Measurements from ENCODE around the gene TDRD10. TPM values are rescaled to one million over a fixed set of nuclear protein-coding genes. Genes with fewer than 3 reads are reported as not detected.
"Not testable (repeated sequence)": the region's sequence is repeated elsewhere in the genome, so short reads cannot be mapped to it uniquely, and the experiment has no call there.

TDRD10 gene
- total and polyA plus RNA-seq, 8 donors, result 0.18 to 4.1 (median 1.4) TPM; not detected in 2

DNA sequence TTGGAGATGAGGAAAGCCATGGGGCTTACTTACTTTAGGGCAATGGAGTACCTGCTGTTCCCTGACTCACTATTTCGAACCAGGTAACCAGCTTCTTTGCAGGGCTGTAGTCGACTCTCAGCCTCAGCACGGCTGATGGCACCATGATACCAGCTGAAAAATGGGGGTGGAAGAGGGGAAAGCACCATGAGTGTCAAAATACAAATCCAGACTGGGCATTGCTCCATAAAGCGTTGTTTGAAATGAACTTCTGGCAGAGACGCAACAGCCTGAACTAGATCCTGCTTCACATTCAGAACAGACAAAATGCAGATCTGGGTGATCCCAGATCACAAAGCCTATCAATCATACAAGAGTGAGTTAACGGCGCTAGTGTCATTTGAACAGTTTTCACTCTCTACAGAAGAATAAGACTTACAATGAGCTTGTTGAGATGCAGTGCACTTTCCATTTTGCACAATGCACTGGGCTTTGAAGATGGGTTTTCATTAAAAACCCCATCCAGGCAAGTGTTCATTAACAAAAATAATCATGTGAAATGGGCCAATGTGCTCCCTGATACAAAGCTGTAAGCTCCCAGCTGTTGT is 16.0 kb upstream of the TDRD10 start:
- peak in 1 of 2 donors; percentile 9 for DNase-seq
- WGBS, 5 donors, result 57 to 72% (median 66%) methylated on average over 7 of the region's 7 CpGs
- Histone ChIP-seq H3K4me3 (no peak overlapping the region), H3K4me1 (peaks cover 0 to 22% (median 16%) of the 10 kb centered on the region in 4 donors), H3K27me3 (peaks cover 0 to 4% (median 0%) of the 10 kb centered on the region in 3 donors), H3K36me3 (peaks cover 0 to 6% (median 0%) of the 10 kb centered on the region in 4 donors), H3K27ac (peak overlapping the region in 2 of 5 donors; percentile 22 to 36), H3K9me3 (no peaks in the 10 kb centered on the region)
- intact Hi-C loops (cut with DNase I; ENCODE audit: low total_unique reads), result loop anchor here (10.0 kb wide), 1 partner anchor 389 kb away; the partner anchor contains the start of gene KCNN3
- TF ChIP-seq EP300 (IDR thresholded peaks at IDR 0.05) (no peak), POLR2AphosphoS5 (IDR thresholded peaks at IDR 0.05) (no peak), POLR2A (IDR thresholded peaks at IDR 0.05) (no peak)
- TF ChIP-seq, protein P1, sequence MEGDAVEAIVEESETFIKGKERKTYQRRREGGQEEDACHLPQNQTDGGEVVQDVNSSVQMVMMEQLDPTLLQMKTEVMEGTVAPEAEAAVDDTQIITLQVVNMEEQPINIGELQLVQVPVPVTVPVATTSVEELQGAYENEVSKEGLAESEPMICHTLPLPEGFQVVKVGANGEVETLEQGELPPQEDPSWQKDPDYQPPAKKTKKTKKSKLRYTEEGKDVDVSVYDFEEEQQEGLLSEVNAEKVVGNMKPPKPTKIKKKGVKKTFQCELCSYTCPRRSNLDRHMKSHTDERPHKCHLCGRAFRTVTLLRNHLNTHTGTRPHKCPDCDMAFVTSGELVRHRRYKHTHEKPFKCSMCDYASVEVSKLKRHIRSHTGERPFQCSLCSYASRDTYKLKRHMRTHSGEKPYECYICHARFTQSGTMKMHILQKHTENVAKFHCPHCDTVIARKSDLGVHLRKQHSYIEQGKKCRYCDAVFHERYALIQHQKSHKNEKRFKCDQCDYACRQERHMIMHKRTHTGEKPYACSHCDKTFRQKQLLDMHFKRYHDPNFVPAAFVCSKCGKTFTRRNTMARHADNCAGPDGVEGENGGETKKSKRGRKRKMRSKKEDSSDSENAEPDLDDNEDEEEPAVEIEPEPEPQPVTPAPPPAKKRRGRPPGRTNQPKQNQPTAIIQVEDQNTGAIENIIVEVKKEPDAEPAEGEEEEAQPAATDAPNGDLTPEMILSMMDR (IDR thresholded peaks at IDR 0.05), result no peak

DNA sequence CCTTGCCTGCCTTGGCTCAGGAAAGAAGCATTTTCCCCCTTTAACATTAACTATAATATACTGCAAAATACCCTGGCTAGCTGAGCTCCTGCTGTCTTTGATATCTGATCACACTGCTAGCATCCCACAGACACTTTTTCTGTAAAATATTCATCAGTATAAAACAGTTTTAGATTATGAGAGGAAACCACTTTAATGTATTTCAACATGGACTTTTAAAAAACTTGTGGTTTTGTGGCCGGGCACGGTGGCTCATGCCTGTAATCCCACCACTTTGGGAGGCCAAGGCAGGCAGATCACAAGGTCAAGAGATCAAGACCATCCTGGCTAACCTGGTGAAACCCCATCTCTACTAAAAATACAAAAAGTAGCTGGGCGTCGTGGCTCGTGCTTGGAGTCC is 15.3 kb upstream of the TDRD10 start:
- intact Hi-C loops (cut with DNase I; ENCODE audit: low total_unique reads), result loop anchor here (10.0 kb wide), 1 partner anchor 388 kb away; the partner anchor contains the start of gene KCNN3
- H3K9me3 ChIP-seq, H3K4me3 ChIP-seq, H3K36me3 ChIP-seq, DNase-seq: not testable (repeated sequence)
- H3K27me3 ChIP-seq, result peaks cover 0 to 11% (median 0%) of the 10 kb centered on the region in 3 donors
- 65 to 77% (median 72%) methylated on average over 5 of the region's 5 CpGs for WGBS, 5 donors
- peaks cover 0 to 22% (median 16%) of the 10 kb centered on the region in 4 donors for H3K4me1 ChIP-seq
- H3K27ac ChIP-seq, result peak overlapping the region in 1 of 5 donors; percentile 36

DNA sequence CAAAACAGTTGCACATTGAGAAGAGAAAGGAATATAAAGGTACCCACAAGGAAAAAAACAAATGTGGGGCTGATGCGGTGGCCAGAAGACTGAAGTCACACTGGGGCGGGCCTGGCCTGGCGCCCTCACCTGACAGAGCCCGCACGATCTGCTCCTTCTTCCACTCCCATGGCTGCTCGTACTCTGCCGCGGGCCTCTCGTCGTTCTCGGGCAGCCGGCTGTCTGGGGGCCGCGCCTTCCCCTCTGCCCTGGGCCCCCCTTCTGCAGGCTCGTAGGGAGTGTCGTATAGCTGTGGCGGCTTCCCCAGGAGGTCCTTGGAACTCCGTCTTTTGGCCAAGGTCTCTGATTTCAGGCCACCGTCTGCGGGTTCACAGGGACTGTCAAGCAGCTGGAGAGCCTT is 13.1 kb upstream of the TDRD10 start:
- Histone ChIP-seq H3K9me3 (no peaks in the 10 kb centered on the region), H3K4me1 (peaks cover 0 to 30% (median 18%) of the 10 kb centered on the region in 4 donors), H3K27ac (no peak overlapping the region), H3K27me3 (peaks cover 0 to 11% (median 0%) of the 10 kb centered on the region in 3 donors), H3K36me3 (peaks cover 0 to 3% (median 0%) of the 10 kb centered on the region in 4 donors), H3K4me3 (no peak overlapping the region)
- 50 to 67% (median 60%) methylated on average over 19 to 20 of the region's 20 CpGs for WGBS, 5 donors
- intact Hi-C loops (cut with DNase I; ENCODE audit: low total_unique reads), result loop anchor here (10.0 kb wide), 1 partner anchor 386 kb away; the partner anchor contains the start of gene KCNN3
- TF ChIP-seq, protein P1 (IDR thresholded peaks at IDR 0.05), result no peak
- TF ChIP-seq POLR2A (IDR thresholded peaks at IDR 0.05) (no peak), EP300 (IDR thresholded peaks at IDR 0.05) (no peak), POLR2AphosphoS5 (IDR thresholded peaks at IDR 0.05) (no peak)
- peak in 1 of 2 donors; percentile 15 for DNase-seq

DNA sequence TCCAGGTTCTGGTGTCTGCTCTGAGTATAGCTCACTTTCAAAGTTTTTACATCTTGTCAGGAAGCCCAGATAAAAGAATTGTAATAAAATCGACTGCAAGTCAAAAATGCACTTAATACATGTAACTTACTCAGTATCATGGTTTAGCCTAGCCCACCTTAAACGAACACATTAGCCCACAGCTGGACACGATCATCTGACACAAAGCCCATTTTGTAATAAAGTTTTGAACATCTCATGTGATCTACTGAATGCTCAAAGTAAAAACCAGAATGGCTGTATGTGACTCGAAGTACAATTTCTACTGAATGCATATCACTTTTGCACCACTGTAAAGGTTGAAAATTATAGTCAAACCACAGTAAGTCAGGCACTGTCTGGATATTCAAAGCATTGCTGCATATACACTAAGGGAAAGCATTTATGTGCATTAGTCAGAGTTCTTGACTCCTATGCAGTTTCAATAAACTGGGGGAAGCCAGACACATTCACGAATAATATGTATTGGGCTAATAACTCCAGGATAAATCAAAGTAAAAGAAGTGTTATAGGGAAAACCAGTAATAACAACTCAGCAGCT is 12.2 kb upstream of the TDRD10 start:
- H3K9me3 ChIP-seq, result no peaks in the 10 kb centered on the region
- 62 to 78% (median 74%) methylated on average over 5 of the region's 5 CpGs for WGBS, 5 donors
- TF ChIP-seq, protein P1 (IDR thresholded peaks at IDR 0.05), result no peak
- no peak for TF ChIP-seq POLR2AphosphoS5 (IDR thresholded peaks at IDR 0.05)
- no peak for TF ChIP-seq EP300 (IDR thresholded peaks at IDR 0.05)
- no peak for TF ChIP-seq POLR2A (IDR thresholded peaks at IDR 0.05)
- H3K27me3 ChIP-seq, result peaks cover 0 to 11% (median 0%) of the 10 kb centered on the region in 3 donors
- no peak overlapping the region for H3K4me3 ChIP-seq
- H3K36me3 ChIP-seq, result peaks cover 0 to 3% (median 0%) of the 10 kb centered on the region in 4 donors
- H3K4me1 ChIP-seq, result peaks cover 0 to 25% (median 14%) of the 10 kb centered on the region in 4 donors
- DNase-seq, result no peak
- H3K27ac ChIP-seq, result peak overlapping the region in 1 of 5 donors; percentile 23
- intact Hi-C loops (cut with DNase I; ENCODE audit: low total_unique reads), result loop anchor here (10.0 kb wide), 1 partner anchor 385 kb away; the partner anchor contains the start of gene KCNN3
